NT2/D1 (cell line): ENCODE data around the gene OXNAD1.

ENCODE experiments used
- SUZ12 ChIP-seq: IDR thresholded peaks from 2 replicates; pipeline ENCODE4 v1.6.1; 2011; ENCODE audit not compliant: insufficient read length, insufficient read depth; ENCODE audit errors: extremely low read depth
- YY1 ChIP-seq: IDR thresholded peaks from 2 replicates; pipeline ENCODE4 v1.6.1; 2011; ENCODE audit not compliant: insufficient read length, insufficient read depth
- ZNF274 ChIP-seq: IDR thresholded peaks from 2 replicates; pipeline ENCODE4 v1.6.1; 2011; ENCODE audit warnings: mild to moderate bottlenecking, low read depth, low read length

GRCh38 chr3:16249336-16249735 lies 15.7 kb upstream of the OXNAD1 start:
- TF ChIP-seq ZNF274 (no peak), YY1 (no peak), SUZ12 (no peak)
